Endothelial cell of umbilical vein (primary cell): ENCODE results near the gene MAP3K21. TPM values are rescaled to one million over a fixed set of nuclear protein-coding genes. Genes with fewer than 3 reads are reported as not detected.

Experiments
- BruUV-seq: library from RNA; stranded (reverse); fragments of 400-500 nt; replicated peaks from 2 replicates; lab custom pipeline; 2021; lab: Mats Ljungman, UMichigan
- CTCF ChIA-PET: fragments of 300-600, 350-600 bp; sonication (Branson Sonifier 250); formaldehyde crosslinking; loops from one replicate; lab custom pipeline; 2021; ENCODE audit warnings: antibody characterized with exemption, inconsistent platforms; lab: Charles Lee
- POLR2A ChIA-PET: fragments of 300-600, 350-600 bp; sonication (Branson Sonifier 250); formaldehyde crosslinking; loops from one replicate; lab custom pipeline; 2021; ENCODE audit warnings: antibody characterized with exemption, inconsistent platforms; lab: Charles Lee
- DNase-seq: peaks from one replicate; pipeline ENCODE4 v3.0.0-alpha.2; 2011; ENCODE audit warnings: low read depth, low spot score
- FAIRE-seq: peaks from 2 replicates; lab custom pipeline; 2011; peaks lifted over from hg19 to GRCh38; lab: Jason Lieb, UNC
- H2AFZ ChIP-seq: 2 replicates; pipeline ENCODE4 v1.6.0; 2012; ENCODE audit warnings: low read depth, low read length, control low read depth, inconsistent platforms
- H3K27ac ChIP-seq: 2 replicates; pipeline ENCODE4 v1.5.1; 2011; ENCODE audit warnings: low read depth, mild to moderate bottlenecking, control low read depth, low read length, moderate library complexity; ENCODE audit not compliant: insufficient read depth
- H3K27me3 ChIP-seq, 2 experiments: 2 replicates each; pipeline versions ENCODE4 v1.6.0 to v1.6.1; 2011; ENCODE audit warnings: low read length in 2 of 2, mixed read lengths in 1 of 2; ENCODE audit not compliant: control insufficient read depth in 2 of 2, insufficient read depth in 2 of 2
- H3K36me3 ChIP-seq, 2 experiments: 2 replicates in 1 of 2; 3 replicates in 1 of 2; pipeline ENCODE4 v1.5.1; 2011; ENCODE audit warnings: low read length in 2 of 2, mild to moderate bottlenecking in 1 of 2, moderate library complexity in 1 of 2; ENCODE audit not compliant: control insufficient read depth in 2 of 2, insufficient read depth in 2 of 2; ENCODE audit errors: extremely low read depth in 1 of 2
- H3K4me1 ChIP-seq: 3 replicates; pipeline ENCODE4 v1.5.1; 2011; ENCODE audit warnings: mild to moderate bottlenecking, low read length; ENCODE audit not compliant: control insufficient read depth, insufficient read depth; ENCODE audit errors: extremely low read depth
- H3K4me2 ChIP-seq: 2 replicates; pipeline ENCODE4 v1.6.1; 2011; ENCODE audit warnings: low read length, control low read depth, mixed read lengths; ENCODE audit not compliant: insufficient read depth
- H3K4me3 ChIP-seq, 3 experiments: fragments of 200-600 bp in 1 of 3; sonication (generic), shearing (Covaris generic) in 1 of 3; replicated peaks in 1 of 3; 2 replicates each; pipeline ENCODE4 v1.5.1; 2011 to 2016; ENCODE audit warnings: control low read depth in 3 of 3, low read length in 3 of 3, mild to moderate bottlenecking in 2 of 3, inconsistent platforms in 1 of 3, low read depth in 1 of 3, moderate library complexity in 1 of 3; ENCODE audit not compliant: insufficient read depth in 1 of 3
- H3K79me2 ChIP-seq: 2 replicates; pipeline ENCODE4 v1.6.0; 2012; ENCODE audit warnings: low read length, inconsistent platforms; ENCODE audit not compliant: control insufficient read depth, insufficient read depth
- H3K9ac ChIP-seq: replicated peaks from 2 replicates; pipeline ENCODE3; 2011; ENCODE audit warnings: low read length, control low read depth; ENCODE audit not compliant: insufficient read depth; ENCODE audit errors: extremely low read depth
- H3K9me1 ChIP-seq: replicated peaks from 3 replicates; pipeline ENCODE4 v1.6.0; 2011; ENCODE audit warnings: mild to moderate bottlenecking, low read length; ENCODE audit not compliant: control insufficient read depth, insufficient read depth; ENCODE audit errors: extremely low read depth
- H3K9me3 ChIP-seq: replicated peaks from 2 replicates; pipeline ENCODE4 v1.5.1; 2012; ENCODE audit warnings: low read length, inconsistent platforms; ENCODE audit not compliant: control insufficient read depth, insufficient read depth
- H4K20me1 ChIP-seq: replicated peaks from 2 replicates; pipeline ENCODE3; 2011; ENCODE audit warnings: mild to moderate bottlenecking, low read length; ENCODE audit not compliant: control insufficient read depth, insufficient read depth; ENCODE audit errors: extremely low read depth
- CTCF ChIP-seq, 2 donors: IDR thresholded peaks; 1 replicate in 1 of 2; 2 replicates in 1 of 2; pipeline ENCODE4 v1.5.1; 2011; ENCODE audit warnings: low read length in 2 of 2, mild to moderate bottlenecking in 2 of 2, moderate library complexity in 2 of 2, control low read depth in 1 of 2, inconsistent platforms in 1 of 2, low read depth in 1 of 2; ENCODE audit not compliant: insufficient read depth in 1 of 2; ENCODE audit errors: extremely low read depth in 1 of 2
- EZH2 ChIP-seq: IDR thresholded peaks from 2 replicates; pipeline ENCODE4 v1.6.1; 2012; ENCODE audit warnings: borderline replicate concordance, low read depth, mild to moderate bottlenecking, moderate library complexity, low read length, inconsistent platforms; ENCODE audit not compliant: severe bottlenecking
- FOS ChIP-seq: IDR thresholded peaks from 2 replicates; pipeline ENCODE4 v1.6.1; 2011; ENCODE audit warnings: mild to moderate bottlenecking, low read length, moderate library complexity, borderline replicate concordance; ENCODE audit not compliant: insufficient read depth
- GATA2 ChIP-seq: IDR thresholded peaks from 2 replicates; pipeline ENCODE4 v1.7.0; 2011; ENCODE audit warnings: low read depth, mild to moderate bottlenecking, moderate library complexity, mixed read lengths, low read length; ENCODE audit not compliant: insufficient read length, insufficient read depth
- JUN ChIP-seq: IDR thresholded peaks from 2 replicates; pipeline ENCODE4 v1.6.1; 2011; ENCODE audit warnings: borderline replicate concordance, low read depth; ENCODE audit not compliant: insufficient read length, insufficient read depth
- MAX ChIP-seq: IDR thresholded peaks from 2 replicates; pipeline ENCODE4 v1.6.1; 2011; ENCODE audit not compliant: insufficient read depth, insufficient read length
- MYC ChIP-seq: IDR thresholded peaks from one replicate; pipeline ENCODE4 v1.6.1; 2011; ENCODE audit warnings: mild to moderate bottlenecking, low read depth, low read length
- POLR2A ChIP-seq: IDR thresholded peaks from 2 replicates; pipeline ENCODE4 v1.6.1; 2012; ENCODE audit warnings: low read depth, mild to moderate bottlenecking, control low read depth, low read length
- POLR2AphosphoS5 ChIP-seq: IDR thresholded peaks from 2 replicates; pipeline ENCODE4 v1.6.1; 2012; ENCODE audit warnings: low read depth, mild to moderate bottlenecking, control low read depth, low read length, moderate library complexity; ENCODE audit not compliant: insufficient read depth
- dilution Hi-C: fragments of 300-500 bp; cut with MboI; formaldehyde crosslinking; loops from one replicate; pipeline ENCODE4 v1.15.0; 2019; ENCODE audit warnings: low sequenced_read_pairs; ENCODE audit not compliant: extremely low pct_ligation_motif_present
- intact Hi-C: fragments of 100-400 bp; cut with micrococcal nuclease; formaldehyde crosslinking; loops from one replicate; pipeline ENCODE4 v1.10.0; 2022
- polyA plus RNA-seq, 4 experiments: library from polyadenylated mRNA; depleted of rRNA in 3 of 4; stranded (reverse) in 3 of 4; unstranded in 1 of 4; fragments of >200 nt; gene quantifications; 2 replicates each; pipeline versions ENCODE4 v1.2.1 to v1.2.3, GENCODE V29; 2011 to 2012; ENCODE audit warnings: missing spikeins in 1 of 4
- total RNA-seq: library from RNA; stranded (reverse); gene quantifications from 2 replicates; pipeline ENCODE4 v1.2.3, GENCODE V29; 2021

The MAP3K21 gene
- total and polyA plus RNA-seq, 2 donors (not counting 3 experiments of a cell fraction or from before 2014, with no cell fraction given) = 0.65 to 0.95 TPM

DNA sequence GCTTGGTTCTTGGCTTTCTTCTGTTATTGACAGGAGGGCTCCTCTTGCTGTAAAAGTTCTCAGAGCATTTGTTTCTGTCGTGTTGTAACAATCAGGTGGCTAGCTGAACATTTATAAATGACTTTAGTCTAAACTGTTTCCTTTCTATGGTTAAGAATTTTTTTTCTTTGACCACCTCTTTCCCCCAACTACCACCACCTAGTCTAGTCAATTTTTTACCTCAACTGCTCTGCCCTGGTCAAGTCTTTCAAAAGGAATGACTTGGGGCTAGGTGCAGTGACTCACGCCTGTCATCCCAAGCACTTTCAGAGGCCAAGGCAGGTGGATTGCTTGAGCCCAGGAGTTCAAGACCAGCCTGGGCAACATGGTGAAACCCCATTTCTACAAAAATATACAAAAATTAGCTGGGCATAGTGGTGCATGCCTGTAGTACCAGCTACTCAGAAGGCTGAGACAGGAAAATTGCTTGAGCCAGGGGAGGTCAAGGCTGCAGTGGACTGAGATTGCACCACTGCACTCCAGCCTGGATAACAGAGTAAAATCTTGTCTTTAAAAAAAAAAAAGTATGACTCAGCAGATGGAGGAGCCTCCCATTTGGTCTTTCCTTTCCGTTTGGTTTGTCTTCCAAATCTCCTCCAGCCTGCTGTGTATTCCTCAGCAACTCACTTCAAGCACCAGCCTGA, 40.7 kb downstream of the MAP3K21 start:
- ChIA-PET CTCF (no interaction called here), POLR2A (no interaction called here)
- H3K9me3 ChIP-seq = no peaks in the 10 kb centered on the region
- no peak for TF ChIP-seq POLR2AphosphoS5
- TF ChIP-seq EZH2 = no peak
- no peak for TF ChIP-seq MAX
- no peak for TF ChIP-seq POLR2A
- TF ChIP-seq GATA2 = no peak
- no peak for TF ChIP-seq CTCF (IDR thresholded peaks at IDR 0.05; ENCODE audit: extremely low read depth in 1 of 2, insufficient read depth in 1 of 2, low read depth in 1 of 2, low read length in 2 of 2)
- TF ChIP-seq FOS = no peak
- TF ChIP-seq MYC = no peak
- no peak for TF ChIP-seq JUN
- FAIRE-seq (no peak), DNase-seq (no peak)
- no TSS peak for BruUV-seq
- H3K27me3 ChIP-seq = no peaks in the 10 kb centered on the region
- H3K4me3 ChIP-seq = no peak overlapping the region
- H3K36me3 ChIP-seq = no peaks in the 10 kb centered on the region
- no peaks in the 10 kb centered on the region for H3K9me1 ChIP-seq
- no peak overlapping the region for H3K4me2 ChIP-seq
- no peak overlapping the region for H3K9ac ChIP-seq
- no peak overlapping the region for H2AFZ ChIP-seq
- intact Hi-C loops = no loop called here
- H3K27ac ChIP-seq = no peak overlapping the region
- no peaks in the 10 kb centered on the region for H3K79me2 ChIP-seq
- H4K20me1 ChIP-seq = no peaks in the 10 kb centered on the region
- dilution Hi-C loops = no loop called here
- no peaks in the 10 kb centered on the region for H3K4me1 ChIP-seq
